HEK293 (cell line): ENCODE data around the gene RXFP4.
"Not testable (repeated sequence)": the region's sequence is repeated elsewhere in the genome, so short reads cannot be mapped to it uniquely, and the experiment has no call there.

Experiments
- CTCF ChIA-PET: fragments of 350-600 bp; formaldehyde crosslinking; extraction: SDS; loops from one replicate; lab custom pipeline; 2021; ENCODE audit warnings: antibody characterized with exemption; lab: Yijun Ruan, JAX
- POLR2A ChIA-PET: fragments of 300-600 bp; formaldehyde crosslinking; extraction: SDS; loops from one replicate; lab custom pipeline; 2020; ENCODE audit warnings: antibody characterized with exemption, inconsistent platforms; lab: Yijun Ruan, JAX
- H3K27ac ChIP-seq: fragments of 200-500 bp; sonication (Bioruptor generic); 2 replicates; pipeline ENCODE4 v1.5.1; 2014; ENCODE audit warnings: low read depth, low read length, control low read depth, inconsistent platforms; ENCODE audit errors: extremely low read depth
- H3K36me3 ChIP-seq, 2 experiments: fragments of 200-500 bp in 1 of 2; sonication (Bioruptor generic) in 1 of 2; 1 replicate in 1 of 2; 2 replicates in 1 of 2; pipeline ENCODE4 v1.5.1; 2014 to 2017; ENCODE audit warnings: inconsistent platforms in 2 of 2, low read length in 2 of 2; ENCODE audit not compliant: control insufficient read depth in 2 of 2, insufficient read depth in 1 of 2
- H3K4me1 ChIP-seq: fragments of 200-500 bp; sonication (Bioruptor generic); 2 replicates; pipeline ENCODE4 v1.5.1; 2014; ENCODE audit warnings: mild to moderate bottlenecking, low read length, inconsistent platforms; ENCODE audit not compliant: control insufficient read depth, insufficient read depth
- H3K4me3 ChIP-seq: 2 replicates; pipeline ENCODE4 v1.5.1; 2011; ENCODE audit warnings: low read depth, mild to moderate bottlenecking, control low read depth, low read length, moderate library complexity
- H3K9me3 ChIP-seq: fragments of 200-500 bp; sonication (Bioruptor generic); 2 replicates; pipeline ENCODE4 v1.5.1; 2014; ENCODE audit warnings: low read depth, low read length, inconsistent platforms; ENCODE audit not compliant: control insufficient read depth, insufficient read depth
- EGR2 ChIP-seq: fragments of 450-650 bp; formaldehyde crosslinking; IDR thresholded peaks from 2 replicates; pipeline ENCODE4 v1.5.1; 2016; ENCODE audit warnings: low read depth, missing biosample characterization, missing genetic modification characterization
- GLIS2 ChIP-seq: fragments of 450-650 bp; formaldehyde crosslinking; IDR thresholded peaks from 2 replicates; pipeline ENCODE4 v1.5.1; 2016; ENCODE audit warnings: missing biosample characterization, missing genetic modification characterization
- REPIN1 ChIP-seq: fragments of 450-650 bp; formaldehyde crosslinking; IDR thresholded peaks from 2 replicates; pipeline ENCODE4 v1.5.1; 2017; ENCODE audit warnings: missing biosample characterization, missing genetic modification characterization, low read depth
- YY2 ChIP-seq: fragments of 450-650 bp; formaldehyde crosslinking; IDR thresholded peaks from 2 replicates; pipeline ENCODE4 v1.5.1; 2016; ENCODE audit warnings: missing biosample characterization, missing genetic modification characterization
- ZFP69B ChIP-seq: fragments of 450-650 bp; formaldehyde crosslinking; IDR thresholded peaks from 2 replicates; pipeline ENCODE4 v1.5.1; 2016; ENCODE audit warnings: missing biosample characterization, missing genetic modification characterization
- ZNF175 ChIP-seq: fragments of 450-650 bp; formaldehyde crosslinking; IDR thresholded peaks from 2 replicates; pipeline ENCODE4 v1.5.1; 2016; ENCODE audit warnings: missing biosample characterization, missing genetic modification characterization
- ZNF202 ChIP-seq: fragments of 450-650 bp; formaldehyde crosslinking; IDR thresholded peaks from 2 replicates; pipeline ENCODE4 v1.5.1; 2016; ENCODE audit warnings: missing biosample characterization, missing genetic modification characterization, borderline replicate concordance
- ZNF23 ChIP-seq: fragments of 450-650 bp; formaldehyde crosslinking; IDR thresholded peaks from 2 replicates; pipeline ENCODE4 v1.5.1; 2016; ENCODE audit warnings: missing biosample characterization, missing genetic modification characterization, borderline replicate concordance
- ZNF394 ChIP-seq: fragments of 450-650 bp; formaldehyde crosslinking; IDR thresholded peaks from 2 replicates; pipeline ENCODE4 v1.5.1; 2016; ENCODE audit warnings: missing biosample characterization, missing genetic modification characterization, mild to moderate bottlenecking, moderate library complexity, borderline replicate concordance
- ZNF623 ChIP-seq: fragments of 450-650 bp; formaldehyde crosslinking; IDR thresholded peaks from 2 replicates; pipeline ENCODE4 v1.5.1; 2016; ENCODE audit warnings: missing biosample characterization, missing genetic modification characterization
- ZNF660 ChIP-seq: fragments of 450-650 bp; IDR thresholded peaks from 2 replicates; pipeline ENCODE4 v1.5.1; 2018; ENCODE audit warnings: missing biosample characterization, mild to moderate bottlenecking, missing genetic modification characterization
- ZNF830 ChIP-seq: fragments of 450-650 bp; IDR thresholded peaks from 2 replicates; pipeline ENCODE4 v1.5.0; 2018; ENCODE audit warnings: missing biosample characterization, missing genetic modification characterization, low read depth, mild to moderate bottlenecking, moderate library complexity
- TF ChIP-seq, protein P1 (sequence below): fragments of 450-650 bp; formaldehyde crosslinking; IDR thresholded peaks from 2 replicates; pipeline ENCODE4 v1.5.1; 2017; ENCODE audit warnings: missing biosample characterization, missing genetic modification characterization
- TF ChIP-seq, protein P2 (sequence below): fragments of 450-650 bp; formaldehyde crosslinking; IDR thresholded peaks from 2 replicates; pipeline ENCODE4 v1.5.1; 2016; ENCODE audit warnings: missing biosample characterization, missing genetic modification characterization
- TF ChIP-seq, protein P3 (sequence below): fragments of 450-650 bp; formaldehyde crosslinking; IDR thresholded peaks from 2 replicates; pipeline ENCODE4 v1.5.1; 2016; ENCODE audit warnings: missing biosample characterization, missing genetic modification characterization
- TF ChIP-seq, protein P4 (sequence below): fragments of 450-650 bp; formaldehyde crosslinking; IDR thresholded peaks from 2 replicates; pipeline ENCODE4; 2016; ENCODE audit warnings: missing biosample characterization, missing genetic modification characterization

RXFP4 gene

DNA sequence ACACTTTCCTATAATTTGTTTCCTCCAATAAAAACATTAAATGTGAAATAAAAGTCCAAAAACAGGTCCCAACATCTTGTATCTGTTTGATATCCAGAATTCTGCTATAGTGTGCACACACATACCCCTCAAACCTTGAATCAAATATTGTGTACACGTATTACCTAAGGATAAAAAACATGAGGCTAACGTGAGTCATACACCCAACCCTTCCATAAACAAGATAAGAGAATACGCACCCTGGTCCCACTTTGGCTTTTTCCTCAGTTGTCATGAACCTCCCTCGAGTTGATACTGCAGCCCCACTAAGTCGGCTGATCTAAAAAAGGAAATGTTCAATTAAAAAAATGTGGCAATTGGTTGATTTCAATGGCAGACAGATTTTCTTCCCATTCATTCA, 12.4 kb upstream of the RXFP4 start:
- Histone ChIP-seq H3K9me3 (no peaks in the 10 kb centered on the region), H3K4me1 (no peaks in the 10 kb centered on the region; the same call in none of the 2 replicates), H3K4me3 (no peak overlapping the region), H3K27ac (peak overlapping the region; percentile 35), H3K36me3 (peaks cover 81 to 98% of the 10 kb centered on the region in 2 experiments)
- POLR2A ChIA-PET: interaction anchor here (0.9 kb wide), 1 partner anchor 13 kb away, joined by 4 read pairs; no protein-coding TSS in a partner anchor
- CTCF ChIA-PET: no interaction called here
- TF ChIP-seq, protein P1, sequence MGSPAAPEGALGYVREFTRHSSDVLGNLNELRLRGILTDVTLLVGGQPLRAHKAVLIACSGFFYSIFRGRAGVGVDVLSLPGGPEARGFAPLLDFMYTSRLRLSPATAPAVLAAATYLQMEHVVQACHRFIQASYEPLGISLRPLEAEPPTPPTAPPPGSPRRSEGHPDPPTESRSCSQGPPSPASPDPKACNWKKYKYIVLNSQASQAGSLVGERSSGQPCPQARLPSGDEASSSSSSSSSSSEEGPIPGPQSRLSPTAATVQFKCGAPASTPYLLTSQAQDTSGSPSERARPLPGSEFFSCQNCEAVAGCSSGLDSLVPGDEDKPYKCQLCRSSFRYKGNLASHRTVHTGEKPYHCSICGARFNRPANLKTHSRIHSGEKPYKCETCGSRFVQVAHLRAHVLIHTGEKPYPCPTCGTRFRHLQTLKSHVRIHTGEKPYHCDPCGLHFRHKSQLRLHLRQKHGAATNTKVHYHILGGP (tag by site-specific recombination): no peak
- TF ChIP-seq ZNF175: no peak
- TF ChIP-seq, protein P2, sequence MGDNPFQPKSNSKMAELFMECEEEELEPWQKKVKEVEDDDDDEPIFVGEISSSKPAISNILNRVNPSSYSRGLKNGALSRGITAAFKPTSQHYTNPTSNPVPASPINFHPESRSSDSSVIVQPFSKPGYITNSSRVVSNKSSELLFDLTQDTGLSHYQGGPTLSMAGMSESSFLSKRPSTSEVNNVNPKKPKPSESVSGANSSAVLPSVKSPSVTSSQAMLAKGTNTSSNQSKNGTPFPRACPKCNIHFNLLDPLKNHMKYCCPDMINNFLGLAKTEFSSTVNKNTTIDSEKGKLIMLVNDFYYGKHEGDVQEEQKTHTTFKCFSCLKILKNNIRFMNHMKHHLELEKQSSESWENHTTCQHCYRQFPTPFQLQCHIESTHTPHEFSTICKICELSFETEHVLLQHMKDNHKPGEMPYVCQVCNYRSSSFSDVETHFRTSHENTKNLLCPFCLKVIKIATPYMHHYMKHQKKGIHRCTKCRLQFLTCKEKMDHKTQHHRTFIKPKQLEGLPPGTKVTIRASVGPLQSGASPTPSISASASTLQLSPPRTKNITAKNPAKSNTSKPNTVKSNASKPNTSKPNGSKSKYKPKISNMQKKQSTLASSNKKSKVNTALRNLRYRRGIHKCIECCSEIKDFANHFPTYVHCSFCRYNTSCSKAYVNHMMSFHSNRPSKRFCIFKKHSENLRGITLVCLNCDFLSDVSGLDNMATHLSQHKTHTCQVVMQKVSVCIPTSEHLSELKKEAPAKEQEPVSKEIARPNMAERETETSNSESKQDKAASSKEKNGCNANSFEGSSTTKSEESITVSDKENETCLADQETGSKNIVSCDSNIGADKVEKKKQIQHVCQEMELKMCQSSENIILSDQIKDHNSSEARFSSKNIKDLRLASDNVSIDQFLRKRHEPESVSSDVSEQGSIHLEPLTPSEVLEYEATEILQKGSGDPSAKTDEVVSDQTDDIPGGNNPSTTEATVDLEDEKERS (tag by site-specific recombination): no peak
- TF ChIP-seq YY2 (tag by site-specific recombination): no peak
- TF ChIP-seq, protein P3, sequence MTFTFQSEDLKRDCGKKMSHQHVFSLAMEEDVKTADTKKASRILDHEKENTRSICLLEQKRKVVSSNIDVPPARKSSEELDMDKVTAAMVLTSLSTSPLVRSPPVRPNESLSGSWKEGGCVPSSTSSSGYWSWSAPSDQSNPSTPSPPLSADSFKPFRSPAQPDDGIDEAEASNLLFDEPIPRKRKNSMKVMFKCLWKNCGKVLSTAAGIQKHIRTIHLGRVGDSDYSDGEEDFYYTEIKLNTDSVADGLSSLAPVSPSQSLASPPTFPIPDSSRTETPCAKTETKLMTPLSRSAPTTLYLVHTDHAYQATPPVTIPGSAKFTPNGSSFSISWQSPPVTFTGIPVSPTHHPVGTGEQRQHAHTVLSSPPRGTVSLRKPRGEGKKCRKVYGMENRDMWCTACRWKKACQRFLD: no peak
- TF ChIP-seq ZFP69B: no peak
- TF ChIP-seq EGR2 (tag by site-specific recombination): no peak
- no peak for TF ChIP-seq ZNF202
- no peak for TF ChIP-seq GLIS2 (tag by site-specific recombination)
- no peak for TF ChIP-seq REPIN1 (tag by site-specific recombination)
- TF ChIP-seq ZNF623: no peak
- no peak for TF ChIP-seq ZNF23 (tag by site-specific recombination)
- TF ChIP-seq, protein P4, sequence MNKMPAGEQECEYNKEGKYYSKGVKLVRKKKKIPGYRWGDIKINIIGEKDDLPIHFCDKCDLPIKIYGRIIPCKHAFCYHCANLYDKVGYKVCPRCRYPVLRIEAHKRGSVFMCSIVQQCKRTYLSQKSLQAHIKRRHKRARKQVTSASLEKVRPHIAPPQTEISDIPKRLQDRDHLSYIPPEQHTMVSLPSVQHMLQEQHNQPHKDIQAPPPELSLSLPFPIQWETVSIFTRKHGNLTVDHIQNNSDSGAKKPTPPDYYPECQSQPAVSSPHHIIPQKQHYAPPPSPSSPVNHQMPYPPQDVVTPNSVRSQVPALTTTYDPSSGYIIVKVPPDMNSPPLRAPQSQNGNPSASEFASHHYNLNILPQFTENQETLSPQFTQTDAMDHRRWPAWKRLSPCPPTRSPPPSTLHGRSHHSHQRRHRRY (tag by site-specific recombination): no peak
- TF ChIP-seq ZNF830 (tag by site-specific recombination): no peak

DNA sequence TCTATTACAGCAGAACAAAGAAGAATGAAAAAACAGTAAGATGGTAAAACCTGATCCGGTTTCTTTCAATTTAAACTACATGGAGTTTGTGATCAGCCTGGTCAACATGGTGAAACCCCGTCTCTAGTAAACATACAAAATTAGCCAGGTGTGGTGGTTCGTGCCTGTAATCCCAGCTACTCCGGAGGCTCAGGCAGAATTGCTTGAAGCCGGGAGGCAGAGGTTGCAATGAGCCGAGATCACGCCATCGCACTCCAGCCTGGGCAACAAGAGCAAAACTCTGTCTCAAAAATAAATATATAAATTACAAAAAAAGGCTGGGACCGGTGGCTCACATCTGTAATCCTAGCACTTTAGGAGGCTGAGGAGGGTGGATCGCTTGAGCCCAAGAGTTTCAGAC, 10.7 kb upstream of the RXFP4 start:
- not testable (repeated sequence) for H3K4me3 ChIP-seq, H3K9me3 ChIP-seq, H3K4me1 ChIP-seq
- Histone ChIP-seq H3K27ac (0 out of 2 replicates have a peak overlapping the region, but pooled peaks have one; percentile 11), H3K36me3 (peaks cover 64 to 81% of the 10 kb centered on the region in 2 experiments)
- POLR2A ChIA-PET: interaction anchor here (0.7 to 3.0 kb wide), 3 partner anchors 15 to 18 kb away, joined by 3 to 9 read pairs (median 7); no protein-coding TSS in a partner anchor
- CTCF ChIA-PET: interaction anchor here (0.6 to 1.9 kb wide), 6 partner anchors 9 to 200 kb away, joined by 3 to 8 read pairs (median 5); no protein-coding TSS in a partner anchor
- TF ChIP-seq ZNF660 (tag by site-specific recombination) (0 out of 2 replicates have a peak, but pooled peaks have one; percentile 18), ZNF394 (peak; percentile 72; the same call in 1 of the 2 replicates)
